SK-N-SH treated with all-trans-retinoic acid at 6 μM for 48 hours (cell line): ENCODE results near the gene CAMSAP3.

ENCODE experiments used
- ATAC-seq: fragments of 200-7000 bp; cut with Tn5 transposase; 3 replicates; pipeline ENCODE4 v1.9.1; 2020; ENCODE audit warnings: mild to moderate bottlenecking, moderate library complexity
- ARNTL ChIP-seq: fragments of 450-650 bp; formaldehyde crosslinking; IDR thresholded peaks from 2 replicates; pipeline ENCODE4 v1.5.0; 2020; ENCODE audit warnings: low read depth, mild to moderate bottlenecking, moderate library complexity, borderline replicate concordance
- BACH2 ChIP-seq: fragments of 250-450 bp; sonication (Bioruptor Pico); IDR thresholded peaks from 2 replicates; pipeline ENCODE4 v1.9.0; 2021; ENCODE audit warnings: mild to moderate bottlenecking, borderline replicate concordance
- CREB5 ChIP-seq: fragments of 250-450 bp; sonication (Bioruptor Pico); IDR thresholded peaks from 2 replicates; pipeline ENCODE4 v1.5.1; 2020; ENCODE audit warnings: low read depth, mild to moderate bottlenecking, moderate library complexity
- CSDC2 ChIP-seq: fragments of 250-450 bp; sonication (Bioruptor Pico); IDR thresholded peaks from 2 replicates; pipeline ENCODE4 v1.5.0; 2020; ENCODE audit warnings: mild to moderate bottlenecking, moderate library complexity
- ESRRG ChIP-seq: fragments of 250-450 bp; sonication (Bioruptor Pico); IDR thresholded peaks from 2 replicates; pipeline ENCODE4 v1.6.1; 2021; ENCODE audit warnings: mild to moderate bottlenecking
- GLIS3 ChIP-seq: fragments of 250-450 bp; sonication (Bioruptor Pico); IDR thresholded peaks from 2 replicates; pipeline ENCODE4 v1.5.0; 2020; ENCODE audit warnings: mild to moderate bottlenecking, moderate library complexity
- OSR1 ChIP-seq: fragments of 250-450 bp; sonication (Bioruptor Pico); IDR thresholded peaks from 2 replicates; pipeline ENCODE4 v1.8.0; 2022; ENCODE audit warnings: moderate library complexity, mild to moderate bottlenecking, inconsistent platforms
- PATZ1 ChIP-seq: fragments of 250-450 bp; sonication (Bioruptor Pico); IDR thresholded peaks from 2 replicates; pipeline ENCODE4 v1.8.0; 2020; ENCODE audit warnings: mild to moderate bottlenecking, moderate library complexity, borderline replicate concordance
- PPARA ChIP-seq: fragments of 250-450 bp; sonication (Bioruptor Pico); IDR thresholded peaks from 2 replicates; pipeline ENCODE4 v1.5.0; 2020; ENCODE audit warnings: mild to moderate bottlenecking, borderline replicate concordance
- SNAI2 ChIP-seq: fragments of 250-450 bp; sonication (Bioruptor Pico); IDR thresholded peaks from 2 replicates; pipeline ENCODE4 v1.5.0; 2020; ENCODE audit warnings: mild to moderate bottlenecking, moderate library complexity
- TCF4 ChIP-seq: fragments of 250-450 bp; sonication (Bioruptor Pico); IDR thresholded peaks from 2 replicates; pipeline ENCODE4 v1.8.0; 2021; ENCODE audit warnings: mild to moderate bottlenecking, moderate library complexity, borderline replicate concordance
- TOX ChIP-seq: fragments of 250-450 bp; sonication (Bioruptor Pico); IDR thresholded peaks from 2 replicates; pipeline ENCODE4 v1.8.0; 2021; ENCODE audit warnings: mild to moderate bottlenecking, moderate library complexity, borderline replicate concordance
- ZC3H10 ChIP-seq: fragments of 250-450 bp; sonication (Bioruptor Pico); IDR thresholded peaks from 2 replicates; pipeline ENCODE4 v1.5.1; 2021; ENCODE audit warnings: mild to moderate bottlenecking, moderate library complexity
- ZFP3 ChIP-seq: fragments of 250-450 bp; sonication (Bioruptor Pico); IDR thresholded peaks from 2 replicates; pipeline ENCODE4 v1.5.0; 2020; ENCODE audit warnings: mild to moderate bottlenecking, moderate library complexity
- ZNF565 ChIP-seq: fragments of 450-650 bp; formaldehyde crosslinking; conservative IDR thresholded peaks from 2 replicates; pipeline ENCODE4 v1.5.0; 2020; ENCODE audit warnings: low read depth, mild to moderate bottlenecking, moderate library complexity
- ZNF8 ChIP-seq: fragments of 450-650 bp; formaldehyde crosslinking; IDR thresholded peaks from 2 replicates; pipeline ENCODE4 v1.5.0; 2020; ENCODE audit warnings: mild to moderate bottlenecking, moderate library complexity
- TF ChIP-seq, protein P1 (sequence below): fragments of 250-450 bp; sonication (Bioruptor Pico); IDR thresholded peaks from 2 replicates; pipeline ENCODE4 v1.5.1; 2021; ENCODE audit warnings: mild to moderate bottlenecking, moderate library complexity
- TF ChIP-seq, protein P2 (sequence below): fragments of 250-450 bp; sonication (Bioruptor Pico); IDR thresholded peaks from 2 replicates; pipeline ENCODE4 v1.5.0; 2020; ENCODE audit warnings: mild to moderate bottlenecking, moderate library complexity

The CAMSAP3 gene

GRCh38 chr19:7617172-7617571 is 21.5 kb downstream of the CAMSAP3 start:
- TF ChIP-seq TOX (no peak), TCF4 (CRISPR knock-in tag) (no peak), OSR1 (CRISPR knock-in tag) (no peak), ZC3H10 (CRISPR knock-in tag) (no peak), PPARA (no peak), ZFP3 (CRISPR knock-in tag) (no peak), BACH2 (no peak), CREB5 (CRISPR knock-in tag) (no peak), ZNF8 (no peak), SNAI2 (CRISPR knock-in tag) (no peak)
- no peak for ATAC-seq

GRCh38 chr19:7617735-7618134 is 22.1 kb downstream of the CAMSAP3 start:
- ATAC-seq, result no peak
- TF ChIP-seq ZNF8 (no peak), CSDC2 (no peak), PPARA (no peak)

DNA sequence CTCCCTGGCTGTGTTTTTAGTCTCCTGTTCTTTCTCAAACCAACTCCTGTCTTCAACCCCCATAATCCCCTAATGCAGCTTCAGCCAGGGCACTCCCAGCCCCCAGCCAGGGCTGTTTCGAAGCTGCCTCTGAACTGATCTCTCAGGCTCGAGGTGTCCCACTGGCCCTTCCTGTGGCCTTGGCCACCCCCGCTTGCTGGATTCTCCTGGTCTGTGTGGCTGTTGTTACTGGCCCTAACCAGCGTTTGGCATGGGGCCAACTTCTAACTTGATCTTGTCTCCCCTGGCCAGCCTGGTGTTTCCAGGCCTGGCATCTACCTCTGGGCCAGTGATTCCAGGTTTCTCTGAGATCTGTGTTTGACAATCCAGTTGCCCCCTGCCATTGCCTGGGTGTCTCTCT is 22.7 kb downstream of the CAMSAP3 start:
- TF ChIP-seq CREB5 (CRISPR knock-in tag) (no peak), ZNF565 (CRISPR knock-in tag) (no peak), PPARA (no peak), GLIS3 (CRISPR knock-in tag) (no peak), ZNF8 (no peak), ZC3H10 (CRISPR knock-in tag) (no peak), ESRRG (CRISPR knock-in tag) (no peak), SNAI2 (CRISPR knock-in tag) (no peak), CSDC2 (no peak), ARNTL (CRISPR knock-in tag) (no peak), ZFP3 (CRISPR knock-in tag) (no peak), PATZ1 (no peak)
- peak; percentile 43 for ATAC-seq

- TF ChIP-seq TCF4 (CRISPR knock-in tag), result peak; percentile 25; the same call in 1 of the 2 replicates
- TF ChIP-seq, protein P1, sequence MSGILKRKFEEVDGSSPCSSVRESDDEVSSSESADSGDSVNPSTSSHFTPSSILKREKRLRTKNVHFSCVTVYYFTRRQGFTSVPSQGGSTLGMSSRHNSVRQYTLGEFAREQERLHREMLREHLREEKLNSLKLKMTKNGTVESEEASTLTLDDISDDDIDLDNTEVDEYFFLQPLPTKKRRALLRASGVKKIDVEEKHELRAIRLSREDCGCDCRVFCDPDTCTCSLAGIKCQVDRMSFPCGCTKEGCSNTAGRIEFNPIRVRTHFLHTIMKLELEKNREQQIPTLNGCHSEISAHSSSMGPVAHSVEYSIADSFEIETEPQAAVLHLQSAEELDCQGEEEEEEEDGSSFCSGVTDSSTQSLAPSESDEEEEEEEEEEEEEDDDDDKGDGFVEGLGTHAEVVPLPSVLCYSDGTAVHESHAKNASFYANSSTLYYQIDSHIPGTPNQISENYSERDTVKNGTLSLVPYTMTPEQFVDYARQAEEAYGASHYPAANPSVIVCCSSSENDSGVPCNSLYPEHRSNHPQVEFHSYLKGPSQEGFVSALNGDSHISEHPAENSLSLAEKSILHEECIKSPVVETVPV (CRISPR knock-in tag), result no peak
- TF ChIP-seq, protein P2, sequence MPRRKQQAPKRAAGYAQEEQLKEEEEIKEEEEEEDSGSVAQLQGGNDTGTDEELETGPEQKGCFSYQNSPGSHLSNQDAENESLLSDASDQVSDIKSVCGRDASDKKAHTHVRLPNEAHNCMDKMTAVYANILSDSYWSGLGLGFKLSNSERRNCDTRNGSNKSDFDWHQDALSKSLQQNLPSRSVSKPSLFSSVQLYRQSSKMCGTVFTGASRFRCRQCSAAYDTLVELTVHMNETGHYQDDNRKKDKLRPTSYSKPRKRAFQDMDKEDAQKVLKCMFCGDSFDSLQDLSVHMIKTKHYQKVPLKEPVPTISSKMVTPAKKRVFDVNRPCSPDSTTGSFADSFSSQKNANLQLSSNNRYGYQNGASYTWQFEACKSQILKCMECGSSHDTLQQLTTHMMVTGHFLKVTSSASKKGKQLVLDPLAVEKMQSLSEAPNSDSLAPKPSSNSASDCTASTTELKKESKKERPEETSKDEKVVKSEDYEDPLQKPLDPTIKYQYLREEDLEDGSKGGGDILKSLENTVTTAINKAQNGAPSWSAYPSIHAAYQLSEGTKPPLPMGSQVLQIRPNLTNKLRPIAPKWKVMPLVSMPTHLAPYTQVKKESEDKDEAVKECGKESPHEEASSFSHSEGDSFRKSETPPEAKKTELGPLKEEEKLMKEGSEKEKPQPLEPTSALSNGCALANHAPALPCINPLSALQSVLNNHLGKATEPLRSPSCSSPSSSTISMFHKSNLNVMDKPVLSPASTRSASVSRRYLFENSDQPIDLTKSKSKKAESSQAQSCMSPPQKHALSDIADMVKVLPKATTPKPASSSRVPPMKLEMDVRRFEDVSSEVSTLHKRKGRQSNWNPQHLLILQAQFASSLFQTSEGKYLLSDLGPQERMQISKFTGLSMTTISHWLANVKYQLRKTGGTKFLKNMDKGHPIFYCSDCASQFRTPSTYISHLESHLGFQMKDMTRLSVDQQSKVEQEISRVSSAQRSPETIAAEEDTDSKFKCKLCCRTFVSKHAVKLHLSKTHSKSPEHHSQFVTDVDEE, result 0 out of 2 replicates have a peak, but pooled peaks have one; percentile 3
- ATAC-seq, result peak; percentile 46
Measured at GRCh38 chr19:7618771-7619510, 23.3 kb downstream of the CAMSAP3 start.
